NCI-H1694 (cell line): ENCODE data around the gene PACSIN1.
"Not testable (repeated sequence)": the region's sequence is repeated elsewhere in the genome, so short reads cannot be mapped to it uniquely, and the experiment has no call there.

Experiments used
- DNase-seq: peaks from one replicate; lab custom pipeline; 2025; lab: John Stamatoyannopoulos, UW

The PACSIN1 gene

DNA sequence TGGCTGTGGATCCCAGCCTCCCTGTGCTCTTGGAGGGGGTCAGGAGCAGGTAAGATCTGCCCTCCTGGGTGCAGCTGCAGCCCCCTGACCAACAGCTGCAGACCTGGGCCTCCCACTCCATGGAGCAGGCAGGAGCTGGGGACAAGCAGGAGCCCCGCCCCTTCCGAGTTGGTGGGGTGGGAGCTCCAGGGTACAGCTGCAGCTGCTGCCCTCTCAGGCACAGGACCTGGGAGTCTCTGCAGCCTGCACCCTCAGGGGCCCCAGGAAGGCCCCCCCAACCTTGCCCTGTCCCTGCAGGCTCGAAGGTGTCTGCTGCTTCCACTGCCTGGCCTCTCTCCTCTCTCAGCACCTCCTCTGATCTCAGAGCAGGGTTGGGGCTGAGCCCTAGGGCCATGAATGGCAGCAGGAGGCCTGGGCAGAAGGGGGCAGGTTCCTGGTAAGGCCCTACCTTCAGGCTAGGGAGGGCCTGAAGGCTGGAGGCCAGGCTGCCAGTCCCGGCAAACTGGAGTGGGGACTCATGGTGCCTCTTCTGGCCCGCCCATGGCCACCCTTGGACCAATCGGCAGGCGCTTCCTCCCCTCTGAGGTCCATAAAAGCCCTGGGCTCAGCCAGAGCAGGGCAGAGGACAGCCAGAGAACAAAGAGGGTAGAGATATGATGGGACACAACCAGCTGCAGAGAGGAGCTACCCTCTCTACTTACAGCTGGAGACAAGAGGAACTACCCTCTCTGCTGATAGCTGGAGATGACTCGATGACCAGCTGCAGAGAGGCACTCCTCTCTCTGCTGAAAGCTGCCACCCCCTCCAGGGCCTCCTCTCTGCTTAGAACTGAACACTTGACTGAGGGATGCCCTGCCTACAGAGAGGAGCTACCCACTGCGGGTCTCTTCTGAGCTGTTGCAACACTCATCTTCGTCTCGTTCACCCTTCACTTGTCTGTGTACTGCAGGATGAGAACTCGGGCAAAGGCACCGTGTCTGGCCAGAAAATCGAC is 7.8 kb upstream of the PACSIN1 start:
- no peak for DNase-seq

DNA sequence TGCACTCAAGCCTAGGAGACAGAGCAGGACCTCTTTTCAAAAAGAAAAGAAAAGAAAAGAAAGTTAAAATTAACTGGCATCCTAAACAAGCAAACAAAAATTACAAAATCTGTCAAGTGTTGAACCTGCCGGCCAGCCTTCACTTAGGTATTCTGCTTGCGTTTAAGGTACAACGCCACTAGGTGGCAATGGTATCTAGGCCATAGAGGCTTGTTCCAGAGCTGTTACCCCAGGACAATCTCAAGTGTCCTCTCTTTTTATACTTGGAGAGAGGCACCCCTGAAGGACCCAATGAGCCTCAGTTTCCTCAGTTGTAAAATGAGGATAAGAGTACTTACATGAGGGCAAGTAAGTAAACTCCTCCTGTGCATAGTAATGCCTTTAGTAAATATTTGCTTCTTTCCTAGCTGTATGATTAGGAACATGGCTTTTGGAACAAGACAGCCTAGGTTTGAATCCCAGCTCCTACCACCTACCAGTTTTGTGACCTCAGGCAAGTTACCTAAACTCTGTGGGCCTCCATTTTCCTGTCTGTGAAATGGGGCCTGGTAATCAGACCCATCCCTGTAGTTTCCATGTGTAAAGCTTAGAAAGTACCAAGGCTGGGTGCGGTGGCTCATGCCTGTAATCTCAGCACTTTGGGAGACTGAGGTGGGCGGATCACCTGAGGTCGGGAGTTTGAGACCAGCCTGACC is 5.8 kb upstream of the PACSIN1 start:
- peak; percentile 41 for DNase-seq

DNA sequence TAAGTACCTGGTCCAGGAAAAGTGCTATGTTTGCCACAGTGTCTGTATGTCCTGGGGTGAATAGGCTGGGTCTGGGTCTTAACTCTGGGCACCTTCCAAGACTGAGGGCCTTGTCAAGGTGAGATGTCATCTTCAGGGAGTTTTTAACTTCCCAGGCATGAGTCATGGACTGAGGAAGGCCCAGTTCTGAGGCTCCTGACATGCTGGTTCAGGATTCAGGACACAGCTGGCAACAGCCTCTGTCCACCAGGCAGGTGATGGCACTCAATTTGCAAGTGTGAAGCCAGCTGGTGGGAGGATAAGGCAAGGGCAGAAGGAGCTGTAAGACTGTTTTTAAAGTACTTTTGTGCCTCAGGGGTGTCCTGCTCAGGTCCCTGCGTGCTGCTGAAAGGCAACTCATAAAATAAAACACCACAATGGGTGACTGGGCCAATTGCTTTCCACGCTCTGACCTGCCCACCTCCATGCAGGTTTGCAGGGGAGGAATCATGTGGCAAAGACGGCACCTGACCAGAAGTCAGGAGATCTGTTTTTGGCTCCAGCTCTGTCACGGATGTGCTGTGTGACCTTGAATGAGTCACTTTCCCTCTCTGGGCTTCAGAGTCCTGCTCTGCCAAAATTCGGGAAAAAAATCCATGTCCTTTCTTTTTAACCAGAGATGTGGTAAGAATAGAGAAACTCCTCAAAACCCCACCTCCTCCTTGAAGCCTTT is 4.9 kb upstream of the PACSIN1 start:
- no peak for DNase-seq

DNA sequence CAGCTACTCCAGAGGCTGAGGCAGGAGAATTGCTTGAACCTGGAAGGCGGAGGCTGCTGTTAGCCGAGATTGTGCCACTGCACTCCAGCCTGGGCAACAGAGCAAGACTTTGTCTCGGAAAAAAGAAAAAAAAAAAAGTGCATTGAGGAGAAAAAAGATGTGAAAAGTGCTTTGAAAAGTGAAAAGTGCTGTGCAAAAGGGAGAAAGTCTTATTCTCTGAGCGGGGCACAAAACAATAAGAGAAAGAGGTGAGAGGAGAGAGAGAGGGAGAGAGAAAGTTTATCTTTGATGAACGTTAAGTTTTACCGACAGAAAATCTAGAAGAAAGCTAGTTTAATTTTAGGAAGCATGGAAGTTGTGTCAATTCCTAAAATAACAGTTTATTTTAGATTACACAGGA is 3.9 kb upstream of the PACSIN1 start:
- no peak for DNase-seq

DNA sequence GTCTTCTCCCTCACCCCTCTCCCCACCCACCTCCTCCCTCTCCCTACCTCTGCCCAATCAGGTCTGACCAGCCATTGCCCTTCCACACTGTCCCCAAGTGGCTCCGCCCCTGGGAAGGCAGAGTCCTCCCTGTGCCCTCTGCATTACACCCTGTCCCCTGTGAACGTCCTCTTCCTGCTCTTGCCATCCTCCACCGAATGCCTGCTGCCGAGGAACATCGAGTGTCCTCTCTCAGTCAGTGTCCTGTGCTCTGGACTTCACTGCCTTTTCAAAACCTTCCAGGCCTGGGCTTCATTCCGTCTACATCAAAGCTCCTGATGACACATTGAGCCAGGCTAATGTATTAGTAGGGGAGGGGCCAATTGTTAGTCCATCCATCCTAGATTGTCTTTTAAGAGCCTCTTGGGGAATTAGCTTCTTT is 3.3 kb upstream of the PACSIN1 start:
- DNase-seq, result no peak

DNA sequence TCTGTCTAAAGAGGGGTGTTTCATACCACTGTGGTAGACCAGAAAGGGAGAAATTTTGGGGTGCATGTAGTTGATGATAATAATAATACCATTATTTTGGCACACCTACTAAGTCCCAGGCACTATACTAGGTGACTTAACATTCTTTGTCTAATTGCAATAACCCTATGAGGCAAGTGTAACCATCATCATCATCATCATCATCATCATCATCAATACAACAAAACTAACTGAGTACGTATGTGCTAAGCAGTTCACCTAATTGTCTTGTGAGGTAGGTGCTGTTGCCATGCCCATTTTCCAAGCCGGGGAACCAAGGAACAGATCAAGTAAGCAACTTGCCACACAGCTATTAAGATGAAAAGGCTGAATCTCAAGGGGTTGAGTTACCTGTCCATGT is 2.6 kb upstream of the PACSIN1 start:
- DNase-seq, result no peak

DNA sequence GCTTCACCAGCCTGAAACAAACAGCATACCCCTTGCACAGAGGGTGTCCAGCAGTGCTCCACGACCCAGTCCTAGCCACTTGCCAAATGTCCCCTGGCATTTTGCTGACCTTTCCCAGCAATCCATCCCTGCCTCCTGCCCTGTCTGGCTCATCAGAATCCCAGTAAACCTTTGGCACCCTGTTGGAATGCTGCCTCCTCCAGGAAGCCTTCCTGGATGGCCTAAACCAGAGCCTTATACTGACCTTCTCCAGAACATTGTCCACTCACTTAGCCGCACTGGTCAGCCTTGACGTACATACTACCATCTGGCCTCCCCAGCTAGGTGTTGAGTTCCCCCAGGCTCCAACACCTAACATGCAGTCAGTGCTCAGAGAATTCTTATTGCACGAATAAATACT is 2.0 kb upstream of the PACSIN1 start:
- DNase-seq, result no peak

DNA sequence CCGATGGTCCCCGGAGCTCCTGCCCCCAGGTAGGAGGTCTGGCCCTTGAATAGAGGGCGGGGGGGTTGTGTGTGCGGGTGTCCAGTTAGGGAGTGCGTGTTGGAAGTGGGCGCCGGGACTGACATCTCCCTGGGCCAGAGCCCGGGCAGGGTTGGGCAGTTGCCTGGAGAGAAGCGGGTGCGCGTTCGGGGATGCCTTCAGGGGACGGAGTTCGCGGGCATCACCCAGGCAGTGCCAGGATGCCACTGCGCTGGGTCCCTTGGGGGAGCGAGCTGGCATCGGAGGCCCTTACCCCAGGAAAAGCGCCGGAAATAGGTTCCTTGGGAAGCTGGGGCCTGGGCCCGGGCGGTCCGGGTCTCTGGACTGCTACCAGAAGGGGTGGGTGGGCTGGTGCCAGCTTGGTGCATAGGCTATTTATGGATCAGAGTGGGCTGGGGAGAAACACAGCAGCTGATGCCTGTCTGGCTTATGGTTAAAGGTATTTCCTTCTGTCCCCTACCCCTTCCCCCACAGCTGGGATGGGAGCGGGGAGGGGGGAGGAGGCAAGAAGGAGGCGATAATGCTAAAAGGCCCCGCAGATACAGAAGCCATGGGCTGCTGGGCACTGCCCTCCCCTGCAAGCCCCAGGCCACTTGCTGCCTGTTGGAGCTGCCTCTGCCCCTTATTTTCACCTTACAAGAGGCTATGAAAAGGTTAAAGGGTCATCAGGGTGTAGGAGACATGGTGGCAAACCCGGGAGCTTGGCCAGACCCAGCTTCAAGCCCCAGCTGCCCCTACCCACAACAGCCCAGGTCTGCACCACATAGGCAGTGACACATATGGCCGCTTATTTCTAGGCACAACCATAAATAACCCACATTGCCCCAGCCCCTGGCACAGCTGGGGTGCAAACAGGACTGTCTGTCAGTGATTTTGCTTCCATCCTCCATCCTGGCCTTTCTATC is 638 bp downstream of the PACSIN1 start:
- DNase-seq, result peak; percentile 12

DNA sequence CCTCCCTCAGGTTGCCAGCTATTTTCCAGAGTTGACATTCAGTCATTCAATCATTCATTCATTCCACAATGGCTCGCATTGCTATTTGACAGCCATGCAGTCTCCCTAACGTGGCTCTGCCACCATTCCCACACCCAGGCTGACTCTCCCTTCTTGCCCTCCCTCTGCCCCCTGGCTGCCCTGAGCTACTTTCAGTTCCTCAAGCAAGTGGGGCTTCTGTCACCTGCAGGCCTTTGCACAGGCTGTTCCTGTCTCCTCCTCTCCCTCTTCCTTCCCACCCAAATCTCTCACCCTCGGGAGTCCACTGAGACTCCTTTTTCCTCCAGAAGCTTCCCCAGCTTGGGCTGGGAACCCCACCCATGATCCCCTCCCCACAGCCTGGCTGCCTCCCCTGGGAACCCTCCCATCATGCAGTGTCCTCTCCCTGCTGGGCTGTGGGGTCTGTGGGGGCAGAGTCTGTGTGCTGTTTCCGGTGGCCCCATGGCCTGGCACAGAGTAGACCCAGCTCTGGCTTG is 2.6 kb downstream of the PACSIN1 start:
- DNase-seq, result no peak

DNA sequence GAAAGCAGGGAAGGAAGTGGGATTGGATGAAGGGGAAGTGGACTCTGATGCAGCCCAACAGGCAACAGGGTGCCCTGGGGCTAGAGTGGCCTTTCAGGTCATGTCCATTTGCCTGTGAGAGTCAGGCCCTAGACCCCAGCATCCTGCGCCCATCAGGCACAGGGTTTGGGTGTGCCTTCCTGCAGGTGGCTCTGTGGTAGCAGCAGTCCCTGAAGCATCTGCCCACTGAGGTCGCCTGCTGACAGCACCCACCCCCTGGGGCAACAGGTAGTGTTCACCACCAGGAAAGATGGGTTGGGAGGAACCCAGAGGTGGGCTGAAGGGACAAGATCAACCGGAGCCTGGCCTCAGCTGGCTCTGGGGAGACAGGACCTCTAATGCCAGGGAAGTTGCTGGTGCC is 3.6 kb downstream of the PACSIN1 start:
- no peak for DNase-seq

DNA sequence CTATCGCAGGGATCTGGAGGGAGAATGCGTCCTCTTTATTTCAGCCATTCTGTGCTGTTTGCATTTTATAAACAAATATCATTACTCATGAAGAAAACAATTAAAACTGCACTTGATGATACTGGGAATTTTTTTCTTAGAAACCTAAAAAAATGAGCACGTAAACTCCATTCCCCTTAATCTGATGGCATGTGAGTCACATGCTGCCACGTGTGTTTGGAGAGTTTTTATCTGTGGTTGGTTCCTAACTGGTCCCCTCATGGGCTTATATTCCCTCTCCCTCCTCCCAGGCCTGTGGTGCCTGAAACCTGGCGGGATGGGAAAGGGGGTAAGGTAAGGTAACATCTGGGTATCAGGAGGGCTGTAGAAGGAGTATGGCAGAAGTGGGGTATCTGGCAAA is 6.5 kb downstream of the PACSIN1 start:
- DNase-seq, result no peak

DNA sequence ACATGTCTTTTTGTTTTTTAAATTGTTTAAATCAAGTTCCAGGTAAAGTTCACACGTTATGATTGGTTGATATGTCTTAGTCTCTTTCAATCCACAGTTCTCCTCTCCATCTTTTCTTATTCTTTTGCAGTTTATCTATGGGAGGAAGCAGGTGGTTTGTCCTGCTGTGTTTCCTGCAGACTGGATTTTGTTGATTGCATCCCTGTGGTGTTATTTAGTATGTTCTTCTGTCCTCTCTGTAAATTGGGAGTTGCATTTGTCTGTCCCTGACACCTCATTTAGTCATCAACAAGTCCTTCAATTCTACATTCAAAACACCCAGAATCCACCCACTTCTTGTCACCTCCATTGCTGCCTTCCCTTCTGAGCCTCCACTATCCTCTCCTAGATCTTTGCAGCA is 8.1 kb downstream of the PACSIN1 start:
- no peak for DNase-seq

DNA sequence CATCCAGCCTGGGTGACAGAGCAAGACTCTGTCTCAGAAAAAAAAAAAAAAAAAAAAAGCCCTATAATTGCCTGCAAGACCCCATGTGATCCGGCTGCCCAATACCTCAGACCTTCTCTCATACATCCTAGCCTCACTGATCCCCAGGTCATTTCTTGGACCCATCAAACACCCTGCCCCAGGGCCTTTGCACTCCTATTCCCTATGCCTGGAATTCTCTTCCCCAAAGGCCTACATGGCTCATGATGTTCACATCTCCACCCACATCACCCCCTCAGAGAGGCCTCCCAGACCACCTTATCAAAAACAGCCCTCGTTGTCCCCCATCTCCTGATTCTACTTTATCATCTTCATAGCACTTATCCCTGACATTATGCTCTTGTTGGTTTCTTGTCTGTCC is 8.9 kb downstream of the PACSIN1 start:
- no peak for DNase-seq

DNA sequence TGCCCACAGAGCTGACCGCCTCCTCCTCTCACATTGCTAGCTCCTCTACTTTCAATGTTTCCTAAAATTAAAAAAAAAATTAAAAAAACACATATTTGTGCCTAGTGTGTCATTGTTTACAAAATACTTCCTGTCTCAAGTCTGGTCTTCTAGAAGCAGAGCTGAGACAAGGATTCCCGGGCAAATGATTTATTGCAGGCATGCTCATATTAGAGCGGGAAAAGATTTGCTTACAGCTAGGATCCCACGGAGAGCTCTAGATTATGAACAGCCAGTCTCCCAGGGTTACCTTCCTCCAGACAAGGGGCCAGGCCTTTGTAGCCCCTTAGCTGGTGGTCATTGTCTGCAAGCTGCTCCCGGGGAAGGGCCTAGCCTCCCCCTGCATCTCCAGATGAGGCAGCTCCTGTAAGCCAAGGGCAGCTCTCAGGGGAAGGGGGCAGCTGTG is 9.4 kb downstream of the PACSIN1 start:
- no peak for DNase-seq

DNA sequence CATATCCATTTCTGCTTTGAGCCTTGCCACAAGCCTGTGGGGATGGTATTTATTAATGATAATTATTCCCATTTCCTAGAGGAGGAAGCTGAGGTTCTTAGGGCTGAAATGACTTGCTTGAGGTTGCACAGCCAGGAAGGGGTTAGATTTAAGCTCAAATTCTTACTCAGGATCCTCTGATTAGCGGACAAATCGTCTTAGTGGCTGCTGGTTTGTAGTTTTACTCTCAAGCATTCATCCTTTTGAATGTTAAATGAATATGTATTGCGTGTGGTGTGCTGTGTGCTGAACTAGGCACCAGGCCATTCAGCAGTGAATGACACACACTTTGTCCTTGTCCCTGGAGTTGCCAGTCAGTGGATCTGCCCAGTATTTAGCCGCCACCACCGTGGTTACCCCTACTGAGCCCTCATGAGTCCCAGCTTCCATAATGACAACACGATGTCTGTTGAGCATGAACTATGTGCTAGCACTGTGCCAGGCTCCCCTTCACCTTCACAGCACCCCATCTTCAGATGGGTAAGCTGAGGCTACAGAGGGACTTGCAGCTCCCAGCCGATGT is 10.0 kb downstream of the PACSIN1 start:
- no peak for DNase-seq

DNA sequence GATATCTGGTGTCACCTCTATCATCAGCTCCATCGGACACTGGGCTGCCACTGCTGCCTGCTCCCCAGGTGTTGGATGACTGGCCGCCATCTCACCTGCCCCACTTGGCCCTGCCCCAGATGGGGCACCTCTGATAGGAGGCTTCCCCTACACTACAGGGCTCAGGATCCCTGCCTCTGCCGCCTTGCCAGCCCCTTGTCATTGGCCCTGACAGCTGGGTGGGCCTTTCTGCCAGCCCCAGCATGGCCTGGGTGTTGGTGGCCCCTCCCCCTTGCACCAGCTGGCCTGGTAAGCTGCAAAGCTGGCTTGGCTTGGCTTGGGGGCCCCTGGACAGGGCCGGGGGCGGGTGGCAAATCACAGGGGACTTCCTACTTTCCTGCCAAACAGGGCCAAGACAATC is 10.6 kb downstream of the PACSIN1 start:
- peak; percentile 35 for DNase-seq

DNA sequence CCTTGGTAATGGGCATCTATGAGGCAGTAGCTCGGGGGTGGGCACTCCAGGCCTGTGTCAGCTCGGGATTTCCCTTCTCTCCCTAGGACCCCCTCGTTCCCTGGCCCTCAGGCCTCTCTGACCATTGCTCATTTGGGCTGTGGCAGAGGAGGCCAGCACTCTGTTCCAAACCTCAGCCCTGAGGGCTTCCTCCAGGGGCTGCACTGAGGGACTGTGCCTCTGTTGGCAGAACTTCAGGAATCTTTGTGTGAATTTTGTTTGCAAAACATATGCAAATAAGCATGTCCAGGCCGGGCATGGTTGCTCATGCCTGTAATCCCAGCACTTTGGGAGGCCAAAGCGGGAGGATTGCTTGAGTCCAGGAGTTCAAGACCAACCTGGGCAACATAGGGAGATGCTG is 11.0 kb downstream of the PACSIN1 start:
- DNase-seq, result no peak

DNA sequence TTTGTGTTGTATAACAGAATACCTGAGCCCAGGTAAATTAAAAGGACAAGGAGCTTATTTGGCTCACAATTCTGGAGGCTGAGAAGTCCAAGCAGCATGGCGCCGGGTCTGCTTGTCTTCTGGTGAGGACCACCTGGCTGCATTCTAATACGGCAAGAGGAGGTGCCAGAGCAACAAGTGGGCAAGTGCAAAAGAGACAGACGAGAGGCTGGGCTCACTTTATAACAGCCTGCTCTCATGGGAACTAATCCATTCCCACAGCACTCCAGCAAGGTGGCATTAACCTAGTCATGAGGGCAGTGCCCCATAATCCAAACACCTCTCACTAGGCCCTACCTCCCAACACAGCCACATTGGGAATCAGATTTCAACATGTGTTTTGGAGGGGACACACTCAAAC is 12.9 kb downstream of the PACSIN1 start:
- DNase-seq, result no peak

DNA sequence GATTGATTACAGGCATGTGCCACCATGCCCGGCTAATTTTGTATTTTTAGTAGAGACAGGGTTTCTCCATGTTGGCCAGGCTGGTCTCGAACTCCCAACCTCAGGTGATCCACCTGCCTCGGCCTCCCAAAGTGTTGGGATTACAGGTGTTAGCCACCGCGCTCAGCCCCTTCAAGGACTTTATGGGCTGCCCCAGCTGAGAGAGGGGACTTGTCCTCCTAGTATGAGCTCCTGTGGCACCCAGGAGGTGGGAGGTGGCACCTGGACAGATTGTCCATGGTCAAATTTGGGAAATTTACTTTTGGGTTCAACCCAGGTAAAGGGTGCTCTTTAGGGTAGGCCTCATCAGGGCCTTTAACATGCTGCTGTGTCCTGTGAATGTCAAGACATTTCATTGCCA is 17.9 kb downstream of the PACSIN1 start:
- not testable (repeated sequence) for DNase-seq

DNA sequence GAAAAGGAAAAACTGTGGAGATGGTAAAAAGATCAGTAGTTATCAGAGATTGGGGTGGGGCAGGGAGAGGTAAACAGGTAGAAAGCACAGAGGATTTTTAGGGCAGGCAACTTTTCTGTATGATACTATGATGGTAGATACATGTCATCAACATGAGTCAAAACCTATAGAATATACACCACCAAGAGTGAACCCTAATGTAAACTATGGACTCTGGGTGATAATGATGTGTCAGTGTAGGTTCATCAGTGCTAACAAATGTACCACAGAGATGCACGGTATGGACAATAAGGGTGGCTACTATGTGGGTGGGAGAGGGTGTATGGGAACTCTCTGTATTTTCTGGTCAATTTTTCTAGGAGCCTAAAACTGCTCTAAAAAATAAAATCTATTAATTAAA is 18.5 kb downstream of the PACSIN1 start:
- no peak for DNase-seq

DNA sequence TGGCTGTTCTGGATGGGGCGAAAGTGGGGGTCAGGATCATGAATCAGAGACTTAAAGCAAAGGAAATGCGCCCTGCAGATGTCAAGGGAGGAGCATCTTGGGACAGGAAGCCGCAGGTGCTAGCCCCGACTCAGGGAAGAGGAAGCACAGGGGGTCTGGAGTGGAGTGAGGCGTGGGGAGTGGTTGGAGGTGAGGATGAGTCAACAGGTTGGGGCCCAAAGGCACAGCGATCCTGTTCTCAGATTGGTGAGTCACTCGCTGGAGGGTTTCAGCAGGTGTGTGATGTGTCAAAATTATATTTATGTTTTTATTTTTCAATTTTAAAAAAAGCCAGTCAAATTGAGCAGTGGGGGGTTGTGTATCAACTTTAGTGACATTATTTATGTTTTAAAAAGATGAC is 19.0 kb downstream of the PACSIN1 start:
- no peak for DNase-seq
